Cardiac muscle cell (in vitro differentiated cells and primary cell): Measurements from ENCODE around the gene PTPRD. TPM values are rescaled to one million over a fixed set of nuclear protein-coding genes. Genes with fewer than 3 reads are reported as not detected.

Experiments used
- DNase-seq, 2 donors: peaks; one replicate each; pipeline versions ENCODE4 v3.0.0 to v3.0.0-alpha.2; 2010 to 2017; ENCODE audit warnings: low read depth in 1 of 2, low spot score in 1 of 2
- H3K27ac ChIP-seq: fragments of 200-600 bp; sonication (generic); 2 replicates; pipeline ENCODE4 v1.5.1; 2016
- H3K27me3 ChIP-seq: fragments of 200-600 bp; sonication (generic); 2 replicates; pipeline ENCODE4 v1.6.0; 2016; ENCODE audit warnings: control low read depth
- H3K36me3 ChIP-seq: fragments of 200-600 bp; sonication (generic); 2 replicates; pipeline ENCODE4 v1.5.1; 2016; ENCODE audit warnings: control low read depth
- H3K4me1 ChIP-seq: fragments of 200-600 bp; sonication (generic); 2 replicates; pipeline ENCODE4 v1.8.1; 2017; ENCODE audit warnings: low read depth, mild to moderate bottlenecking, mixed run types
- H3K4me3 ChIP-seq: fragments of 200-600 bp; sonication (generic); 2 replicates; pipeline ENCODE4 v1.5.1; 2016; ENCODE audit warnings: mild to moderate bottlenecking
- H3K9me3 ChIP-seq: fragments of 200-600 bp; sonication (generic); 2 replicates; pipeline ENCODE4 v1.5.1; 2017; ENCODE audit warnings: low read depth, mild to moderate bottlenecking, control low read depth
- polyA plus RNA-seq: library from polyadenylated mRNA; unstranded; fragments of >200 nt; fragmentation: Nextera tagmentation; extraction: Ambion mirVana; gene quantifications from 2 replicates; pipeline ENCODE4 v1.2.1, GENCODE V29; 2016
- total RNA-seq: library from RNA; depleted of rRNA; stranded (reverse); fragments of >200 nt; gene quantifications from 2 replicates; pipeline ENCODE4 v1.2.3, GENCODE V29; 2016
- TF ChIP-seq, protein P1 (sequence below): IDR thresholded peaks from 2 replicates; pipeline ENCODE4 v1.5.1; 2012; ENCODE audit warnings: low read depth, mild to moderate bottlenecking, low read length

The PTPRD gene
- total and polyA plus RNA-seq, 2 experiments from 2014 or later: 37.0 to 287 TPM

DNA sequence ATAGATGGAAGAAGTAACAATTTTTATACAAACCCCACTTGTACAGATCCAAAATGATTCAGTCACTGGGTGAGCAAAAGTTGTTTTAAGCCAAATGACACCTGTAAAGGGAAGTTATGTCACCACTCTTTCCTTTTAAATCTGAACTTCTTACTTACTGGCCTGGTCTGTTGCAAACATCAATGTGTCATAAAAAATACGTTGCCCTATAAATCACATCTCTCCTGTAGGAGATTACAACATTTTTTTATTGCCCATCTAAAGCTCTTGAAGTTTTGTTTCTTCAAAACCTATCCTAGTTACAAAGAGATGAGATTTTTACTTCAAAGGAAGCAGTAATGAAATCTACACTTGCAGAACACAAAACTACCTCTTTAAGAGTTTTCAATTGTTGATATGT is 1725.4 kb downstream of the PTPRD start:
- no peak overlapping the region for H3K27ac ChIP-seq
- no peaks in the 10 kb centered on the region for H3K36me3 ChIP-seq
- H3K9me3 ChIP-seq: no peaks in the 10 kb centered on the region
- TF ChIP-seq, protein P1, sequence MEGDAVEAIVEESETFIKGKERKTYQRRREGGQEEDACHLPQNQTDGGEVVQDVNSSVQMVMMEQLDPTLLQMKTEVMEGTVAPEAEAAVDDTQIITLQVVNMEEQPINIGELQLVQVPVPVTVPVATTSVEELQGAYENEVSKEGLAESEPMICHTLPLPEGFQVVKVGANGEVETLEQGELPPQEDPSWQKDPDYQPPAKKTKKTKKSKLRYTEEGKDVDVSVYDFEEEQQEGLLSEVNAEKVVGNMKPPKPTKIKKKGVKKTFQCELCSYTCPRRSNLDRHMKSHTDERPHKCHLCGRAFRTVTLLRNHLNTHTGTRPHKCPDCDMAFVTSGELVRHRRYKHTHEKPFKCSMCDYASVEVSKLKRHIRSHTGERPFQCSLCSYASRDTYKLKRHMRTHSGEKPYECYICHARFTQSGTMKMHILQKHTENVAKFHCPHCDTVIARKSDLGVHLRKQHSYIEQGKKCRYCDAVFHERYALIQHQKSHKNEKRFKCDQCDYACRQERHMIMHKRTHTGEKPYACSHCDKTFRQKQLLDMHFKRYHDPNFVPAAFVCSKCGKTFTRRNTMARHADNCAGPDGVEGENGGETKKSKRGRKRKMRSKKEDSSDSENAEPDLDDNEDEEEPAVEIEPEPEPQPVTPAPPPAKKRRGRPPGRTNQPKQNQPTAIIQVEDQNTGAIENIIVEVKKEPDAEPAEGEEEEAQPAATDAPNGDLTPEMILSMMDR: no peak
- DNase-seq: no peak
- H3K4me1 ChIP-seq: no peaks in the 10 kb centered on the region
- no peak overlapping the region for H3K4me3 ChIP-seq
- H3K27me3 ChIP-seq: no peaks in the 10 kb centered on the region

DNA sequence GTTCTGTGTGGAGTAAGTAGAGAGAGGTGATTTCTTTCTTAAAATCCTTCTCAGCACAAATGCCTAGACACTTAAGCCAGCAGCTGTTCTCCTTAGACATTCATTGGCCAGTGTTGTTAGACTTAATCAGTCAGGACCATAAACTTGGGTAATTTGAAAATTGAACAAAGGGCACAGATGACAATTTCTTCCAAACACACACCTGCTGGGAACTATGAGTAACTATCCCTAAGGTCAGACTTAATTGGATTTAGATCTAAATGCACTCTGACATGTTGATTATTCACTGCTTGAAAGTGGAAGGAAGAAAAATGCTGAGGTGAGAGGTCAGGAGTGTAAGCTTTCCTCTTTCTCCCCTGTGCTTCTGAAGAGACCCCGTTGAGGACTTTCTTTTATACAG is 1729.5 kb downstream of the PTPRD start:
- no peak for DNase-seq
- no peaks in the 10 kb centered on the region for H3K27me3 ChIP-seq

DNA sequence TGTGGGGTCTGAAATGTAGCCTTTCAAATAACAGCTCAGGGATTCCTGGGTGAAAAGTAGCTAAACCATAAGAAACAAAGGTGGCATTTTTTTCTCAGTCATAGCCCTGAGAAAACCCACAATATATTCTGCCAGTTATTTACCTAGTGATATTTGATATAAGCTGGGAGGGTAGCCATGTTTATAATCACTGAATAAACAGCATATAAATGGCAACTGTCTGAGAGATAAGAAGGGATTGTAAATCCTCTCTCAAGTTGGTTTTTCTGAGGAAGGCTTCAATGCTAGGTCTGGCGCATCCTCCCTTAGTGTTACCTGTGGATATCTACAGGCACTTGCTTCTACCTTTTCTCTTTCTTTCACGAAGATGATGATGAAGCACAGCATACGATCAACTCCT is 1732.7 kb downstream of the PTPRD start:
- Histone ChIP-seq H3K4me1 (peaks cover 14% of the 10 kb centered on the region), H3K4me3 (no peak overlapping the region), H3K36me3 (no peaks in the 10 kb centered on the region), H3K27ac (no peak overlapping the region), H3K27me3 (no peaks in the 10 kb centered on the region), H3K9me3 (no peaks in the 10 kb centered on the region)
- TF ChIP-seq, protein P1: no peak
- DNase-seq: no peak

More for the DNA sequence above, 1729.5 kb downstream of the PTPRD start:
- H3K4me1 ChIP-seq: no peaks in the 10 kb centered on the region
- TF ChIP-seq, protein P1: no peak
- no peaks in the 10 kb centered on the region for H3K36me3 ChIP-seq
- H3K9me3 ChIP-seq: no peaks in the 10 kb centered on the region
- H3K4me3 ChIP-seq: no peak overlapping the region
- no peak overlapping the region for H3K27ac ChIP-seq

DNA sequence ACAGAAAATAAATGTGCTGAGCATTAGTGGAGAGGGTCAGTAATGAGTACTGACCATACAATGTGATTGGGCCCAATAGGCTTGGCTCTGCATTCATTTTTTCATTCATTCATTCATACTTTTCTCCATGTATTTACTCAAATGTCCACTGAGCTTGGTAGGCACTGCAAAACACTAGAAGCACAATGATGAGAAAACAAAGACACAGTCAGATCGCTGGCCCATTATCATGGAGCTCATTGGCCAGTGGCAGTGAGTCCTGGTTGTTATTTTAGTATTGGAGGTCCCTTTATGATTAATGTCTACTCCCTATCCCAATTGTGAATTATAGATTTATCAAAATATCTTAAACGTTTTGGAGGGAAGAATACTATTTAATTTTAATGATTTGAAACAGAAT is 1733.5 kb downstream of the PTPRD start:
- TF ChIP-seq, protein P1: no peak
- H3K4me1 ChIP-seq: peaks cover 14% of the 10 kb centered on the region
- no peaks in the 10 kb centered on the region for H3K27me3 ChIP-seq
- H3K36me3 ChIP-seq: no peaks in the 10 kb centered on the region
- H3K9me3 ChIP-seq: no peaks in the 10 kb centered on the region
- DNase-seq: no peak
- no peak overlapping the region for H3K27ac ChIP-seq
- no peak overlapping the region for H3K4me3 ChIP-seq

DNA sequence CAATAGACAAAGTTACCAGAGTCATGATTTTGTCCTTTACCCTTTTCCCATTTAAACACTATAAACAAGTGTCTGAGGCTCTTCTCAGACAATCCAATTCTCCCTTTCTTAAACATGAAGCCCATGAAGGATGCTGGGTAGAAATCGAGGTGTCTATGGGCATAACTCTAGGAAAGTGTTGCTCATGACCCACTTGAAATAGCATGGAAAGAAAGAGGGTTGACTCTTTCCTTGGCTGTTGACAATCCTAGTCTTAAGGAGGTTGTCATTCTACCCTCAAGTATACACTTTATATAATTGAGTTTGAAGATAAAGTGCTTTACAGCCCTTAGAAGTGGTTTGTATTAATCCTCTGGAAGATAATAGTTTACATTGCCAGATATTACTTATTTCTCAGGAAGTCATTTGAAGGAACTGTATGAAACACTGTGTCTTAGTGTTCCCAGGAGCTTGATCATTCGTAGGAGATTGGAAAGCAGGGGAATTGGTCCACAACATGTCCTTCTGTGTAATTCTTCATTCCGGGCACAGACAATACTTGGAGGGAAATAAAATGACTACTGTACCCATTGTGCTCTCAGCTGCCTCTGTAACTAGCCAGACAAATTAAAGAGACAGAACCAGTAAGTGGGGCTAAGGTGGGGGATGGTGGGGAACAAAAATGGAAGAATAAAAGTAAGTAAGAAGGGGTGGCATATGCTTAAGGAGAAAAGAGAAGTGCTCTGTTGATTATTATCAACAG is 1734.9 kb downstream of the PTPRD start:
- Histone ChIP-seq H3K4me3 (no peak overlapping the region), H3K27ac (no peak overlapping the region), H3K9me3 (no peaks in the 10 kb centered on the region), H3K36me3 (no peaks in the 10 kb centered on the region), H3K4me1 (peaks cover 20% of the 10 kb centered on the region), H3K27me3 (no peaks in the 10 kb centered on the region)
- TF ChIP-seq, protein P1: no peak
- peak in 1 of 2 donors; percentile 37 for DNase-seq
